Panc1 (cell line): ENCODE data around the gene SOX8.

ENCODE experiments used
- POLR2AphosphoS5 ChIP-seq: IDR thresholded peaks from 2 replicates; pipeline ENCODE4 v1.6.1; 2012; ENCODE audit warnings: mild to moderate bottlenecking, low read depth, low read length, moderate library complexity
- TF ChIP-seq, protein P1 (sequence below): fragments of 450-650 bp; IDR thresholded peaks from 2 replicates; pipeline ENCODE4 v1.5.1; 2017; ENCODE audit warnings: mild to moderate bottlenecking
- TF ChIP-seq, protein P2 (sequence below), 2 experiments: IDR thresholded peaks; 2 replicates each; pipeline ENCODE4 v1.6.1; 2011 to 2012; ENCODE audit warnings: low read depth in 2 of 2, control low read depth in 1 of 2, low read length in 1 of 2, mild to moderate bottlenecking in 1 of 2, moderate library complexity in 1 of 2; ENCODE audit not compliant: insufficient read depth in 1 of 2

DNA sequence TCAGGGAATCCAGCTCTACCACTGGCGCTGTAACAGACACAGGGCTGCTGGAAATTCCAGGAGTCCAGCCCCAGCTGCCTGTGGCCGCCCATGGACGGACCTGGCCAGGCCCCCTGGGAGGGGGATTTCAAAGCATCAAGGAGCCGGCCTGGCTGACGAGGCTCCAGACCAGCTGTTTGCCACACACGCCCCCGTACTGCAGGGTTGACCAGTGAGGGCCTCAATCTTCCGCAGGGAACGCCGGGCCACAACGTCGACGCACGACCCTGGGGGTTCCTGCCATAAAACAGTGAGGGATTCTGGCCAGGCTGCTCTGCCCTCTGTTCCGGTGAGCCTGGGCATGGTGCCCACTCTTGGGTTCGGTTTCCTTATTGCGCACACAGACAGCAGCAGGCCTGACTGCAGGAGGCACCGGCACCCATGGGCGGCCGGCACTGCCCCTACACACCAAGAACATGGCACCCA lies 14.5 kb upstream of the SOX8 start:
- TF ChIP-seq, protein P1, sequence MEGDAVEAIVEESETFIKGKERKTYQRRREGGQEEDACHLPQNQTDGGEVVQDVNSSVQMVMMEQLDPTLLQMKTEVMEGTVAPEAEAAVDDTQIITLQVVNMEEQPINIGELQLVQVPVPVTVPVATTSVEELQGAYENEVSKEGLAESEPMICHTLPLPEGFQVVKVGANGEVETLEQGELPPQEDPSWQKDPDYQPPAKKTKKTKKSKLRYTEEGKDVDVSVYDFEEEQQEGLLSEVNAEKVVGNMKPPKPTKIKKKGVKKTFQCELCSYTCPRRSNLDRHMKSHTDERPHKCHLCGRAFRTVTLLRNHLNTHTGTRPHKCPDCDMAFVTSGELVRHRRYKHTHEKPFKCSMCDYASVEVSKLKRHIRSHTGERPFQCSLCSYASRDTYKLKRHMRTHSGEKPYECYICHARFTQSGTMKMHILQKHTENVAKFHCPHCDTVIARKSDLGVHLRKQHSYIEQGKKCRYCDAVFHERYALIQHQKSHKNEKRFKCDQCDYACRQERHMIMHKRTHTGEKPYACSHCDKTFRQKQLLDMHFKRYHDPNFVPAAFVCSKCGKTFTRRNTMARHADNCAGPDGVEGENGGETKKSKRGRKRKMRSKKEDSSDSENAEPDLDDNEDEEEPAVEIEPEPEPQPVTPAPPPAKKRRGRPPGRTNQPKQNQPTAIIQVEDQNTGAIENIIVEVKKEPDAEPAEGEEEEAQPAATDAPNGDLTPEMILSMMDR = no peak
- no peak for TF ChIP-seq POLR2AphosphoS5
- TF ChIP-seq, protein P2, sequence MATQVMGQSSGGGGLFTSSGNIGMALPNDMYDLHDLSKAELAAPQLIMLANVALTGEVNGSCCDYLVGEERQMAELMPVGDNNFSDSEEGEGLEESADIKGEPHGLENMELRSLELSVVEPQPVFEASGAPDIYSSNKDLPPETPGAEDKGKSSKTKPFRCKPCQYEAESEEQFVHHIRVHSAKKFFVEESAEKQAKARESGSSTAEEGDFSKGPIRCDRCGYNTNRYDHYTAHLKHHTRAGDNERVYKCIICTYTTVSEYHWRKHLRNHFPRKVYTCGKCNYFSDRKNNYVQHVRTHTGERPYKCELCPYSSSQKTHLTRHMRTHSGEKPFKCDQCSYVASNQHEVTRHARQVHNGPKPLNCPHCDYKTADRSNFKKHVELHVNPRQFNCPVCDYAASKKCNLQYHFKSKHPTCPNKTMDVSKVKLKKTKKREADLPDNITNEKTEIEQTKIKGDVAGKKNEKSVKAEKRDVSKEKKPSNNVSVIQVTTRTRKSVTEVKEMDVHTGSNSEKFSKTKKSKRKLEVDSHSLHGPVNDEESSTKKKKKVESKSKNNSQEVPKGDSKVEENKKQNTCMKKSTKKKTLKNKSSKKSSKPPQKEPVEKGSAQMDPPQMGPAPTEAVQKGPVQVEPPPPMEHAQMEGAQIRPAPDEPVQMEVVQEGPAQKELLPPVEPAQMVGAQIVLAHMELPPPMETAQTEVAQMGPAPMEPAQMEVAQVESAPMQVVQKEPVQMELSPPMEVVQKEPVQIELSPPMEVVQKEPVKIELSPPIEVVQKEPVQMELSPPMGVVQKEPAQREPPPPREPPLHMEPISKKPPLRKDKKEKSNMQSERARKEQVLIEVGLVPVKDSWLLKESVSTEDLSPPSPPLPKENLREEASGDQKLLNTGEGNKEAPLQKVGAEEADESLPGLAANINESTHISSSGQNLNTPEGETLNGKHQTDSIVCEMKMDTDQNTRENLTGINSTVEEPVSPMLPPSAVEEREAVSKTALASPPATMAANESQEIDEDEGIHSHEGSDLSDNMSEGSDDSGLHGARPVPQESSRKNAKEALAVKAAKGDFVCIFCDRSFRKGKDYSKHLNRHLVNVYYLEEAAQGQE (IDR thresholded peaks at IDR 0.05; ENCODE audit: insufficient read depth in 1 of 2, low read depth in 2 of 2, low read length in 1 of 2) = no peak
